ENCODE data around the gene FAM171A1.

DNA sequence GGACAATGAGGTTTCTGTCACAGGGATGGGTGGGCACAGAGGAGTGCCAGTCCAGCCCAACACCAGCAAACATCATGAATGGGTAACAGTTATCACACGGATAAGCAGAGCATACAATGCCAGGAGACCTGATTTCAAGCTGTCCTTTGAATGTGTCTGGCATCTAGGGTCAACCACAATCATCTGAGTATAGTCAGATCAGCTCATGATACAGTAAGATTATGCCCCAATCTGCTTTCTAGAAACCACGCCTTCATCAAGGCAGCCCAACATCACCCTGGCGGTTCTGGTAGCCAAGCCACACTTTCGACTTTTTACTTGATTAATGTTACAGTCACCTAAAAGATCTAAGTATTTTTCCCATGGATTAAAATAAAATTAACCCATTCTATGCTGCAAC is 10.5 kb downstream of the FAM171A1 start:
- TF ChIP-seq, protein P1, sequence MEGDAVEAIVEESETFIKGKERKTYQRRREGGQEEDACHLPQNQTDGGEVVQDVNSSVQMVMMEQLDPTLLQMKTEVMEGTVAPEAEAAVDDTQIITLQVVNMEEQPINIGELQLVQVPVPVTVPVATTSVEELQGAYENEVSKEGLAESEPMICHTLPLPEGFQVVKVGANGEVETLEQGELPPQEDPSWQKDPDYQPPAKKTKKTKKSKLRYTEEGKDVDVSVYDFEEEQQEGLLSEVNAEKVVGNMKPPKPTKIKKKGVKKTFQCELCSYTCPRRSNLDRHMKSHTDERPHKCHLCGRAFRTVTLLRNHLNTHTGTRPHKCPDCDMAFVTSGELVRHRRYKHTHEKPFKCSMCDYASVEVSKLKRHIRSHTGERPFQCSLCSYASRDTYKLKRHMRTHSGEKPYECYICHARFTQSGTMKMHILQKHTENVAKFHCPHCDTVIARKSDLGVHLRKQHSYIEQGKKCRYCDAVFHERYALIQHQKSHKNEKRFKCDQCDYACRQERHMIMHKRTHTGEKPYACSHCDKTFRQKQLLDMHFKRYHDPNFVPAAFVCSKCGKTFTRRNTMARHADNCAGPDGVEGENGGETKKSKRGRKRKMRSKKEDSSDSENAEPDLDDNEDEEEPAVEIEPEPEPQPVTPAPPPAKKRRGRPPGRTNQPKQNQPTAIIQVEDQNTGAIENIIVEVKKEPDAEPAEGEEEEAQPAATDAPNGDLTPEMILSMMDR (IDR thresholded peaks at IDR 0.05): no peak
- TF ChIP-seq POLR2A (IDR thresholded peaks at IDR 0.05): no peak

Measured in uterus (tissue), 2 donors.